Right lobe of liver (tissue), 6 donors: ENCODE measurements around the gene TOB1. TPM values are rescaled to one million over a fixed set of nuclear protein-coding genes. Genes with fewer than 3 reads are reported as not detected.

ENCODE experiments used
- ATAC-seq, 4 donors: fragments of 200-7000 bp; cut with Tn5 transposase; one replicate each; pipeline ENCODE4 v1.9.1; 2020; ENCODE audit warnings: mild to moderate bottlenecking in 4 of 4, moderate library complexity in 4 of 4
- DNase-seq, 3 donors: peaks; one replicate each; pipeline ENCODE4 v3.0.0-alpha.2; 2020
- H3K27ac ChIP-seq, 3 donors: fragments of 200-600 bp; one replicate each; pipeline ENCODE4 v1.8.0; 2022
- H3K27me3 ChIP-seq, 2 donors: fragments of 200-600 bp; one replicate each; pipeline ENCODE4 v1.8.0; 2022
- H3K36me3 ChIP-seq, 4 donors: fragments of 200-600 bp; sonication (generic) in 1 of 4; one replicate each; pipeline versions ENCODE4 v1.5.1 to v1.8.0; 2017 to 2022; ENCODE audit warnings: control low read depth in 1 of 4
- H3K4me1 ChIP-seq, 4 donors: fragments of 200-600 bp; sonication (generic) in 1 of 4; one replicate each; pipeline versions ENCODE4 v1.5.1 to v1.8.0; 2017 to 2022; ENCODE audit warnings: control low read depth in 1 of 4
- H3K4me3 ChIP-seq, 3 donors: fragments of 200-600 bp; one replicate each; pipeline ENCODE4 v1.8.0; 2022
- H3K9me3 ChIP-seq, 4 donors: fragments of 200-600 bp; sonication (generic) in 1 of 4; one replicate each; pipeline versions ENCODE4 v1.5.1 to v1.8.0; 2017 to 2022; ENCODE audit warnings: control low read depth in 1 of 4
- POLR2A ChIP-seq: fragments of 450-650 bp; IDR thresholded peaks from one replicate; pipeline ENCODE4 v1.6.1; 2017; ENCODE audit warnings: antibody characterized with exemption, mild to moderate bottlenecking
- WGBS: methylation state at CpG from one replicate; pipeline ENCODE4 v1.1.6; 2018; ENCODE audit warnings: low coverage, low lambda C conversion rate; ENCODE audit not compliant: insufficient coverage; ENCODE audit errors: missing lambda C conversion rate; 5-methylcytosine and 5-hydroxymethylcytosine counted together
- intact Hi-C, 2 donors: fragments of 100-400 bp; cut with DNase I; formaldehyde crosslinking; loops; one replicate each; pipeline versions ENCODE4 v1.11.2 to v1.14.1; 2022
- total RNA-seq, 6 experiments: library from RNA; depleted of rRNA in 2 of 6; stranded (reverse); fragments of >200 nt in 2 of 6; fragmentation: NEBNext Ultra II Directional in 3 of 6; extraction: Animal tissue kit (Norgen Biotek cat#: 25700) in 3 of 6; gene quantifications; one replicate each; pipeline versions ENCODE4 v1.1.0 to v1.2.4, GENCODE V29; 2016 to 2023
- TF ChIP-seq, protein P1 (sequence below), 4 donors: fragments of 200-600 bp in 3 of 4; fragments of 450-650 bp in 1 of 4; IDR thresholded peaks; one replicate each; pipeline versions ENCODE4 v1.5.1 to v1.8.0; 2016 to 2022; ENCODE audit warnings: antibody characterized with exemption in 4 of 4, mild to moderate bottlenecking in 2 of 4
- donor health status: DM: no; HTN: yes; CAD: no.
- donor health status: DM: no; HTN: no; CAD: no.
- donor health status: DM: no; HTN: no; CAD: no.
- donor health status: DM: no; HTN: yes; CAD: no.
- donor health status: DM: no; HTN: yes; CAD: no.

TOB1 gene
- total RNA-seq, 6 experiments from 2014 or later, result 36.2 to 222 (median 82.1) TPM

DNA sequence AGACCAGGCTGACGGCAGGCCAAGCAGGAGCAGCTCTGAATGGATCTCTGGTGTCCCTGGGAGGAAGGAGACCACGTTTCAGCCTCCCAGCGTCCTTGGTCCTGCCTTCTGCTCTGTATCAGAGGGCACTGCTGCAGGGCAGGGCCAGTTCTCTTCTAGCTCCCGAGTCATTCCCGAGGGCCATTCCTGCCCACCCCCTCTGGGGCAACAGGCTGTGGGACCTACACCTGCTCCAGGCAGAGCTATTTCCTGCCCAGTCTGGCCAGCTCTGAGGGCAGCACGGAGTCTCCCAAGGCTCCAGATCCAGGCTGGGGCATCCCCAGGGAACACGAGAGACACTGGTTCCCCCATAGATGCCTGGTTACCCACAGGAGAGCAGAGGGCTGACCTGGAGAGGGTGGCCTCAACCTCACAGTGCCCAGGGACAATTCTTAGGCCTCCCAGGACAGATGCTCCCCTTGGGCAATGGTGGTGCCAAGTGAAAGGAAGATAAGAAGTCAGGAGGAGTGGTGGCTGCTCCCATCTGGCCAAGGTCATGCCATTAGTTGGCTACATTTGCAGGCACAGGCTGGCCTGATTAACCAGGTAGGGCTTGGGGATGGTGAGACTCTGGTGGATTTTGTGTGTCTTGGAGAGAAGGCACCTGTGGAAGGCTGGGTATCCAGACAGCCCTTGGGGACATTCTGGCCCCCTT is 28.7 kb downstream of the TOB1 start:
- Histone ChIP-seq H3K27me3 (no peaks in the 10 kb centered on the region), H3K4me1 (no peaks in the 10 kb centered on the region), H3K36me3 (no peaks in the 10 kb centered on the region), H3K9me3 (no peaks in the 10 kb centered on the region), H3K4me3 (no peak overlapping the region), H3K27ac (no peak overlapping the region)
- no peak for TF ChIP-seq POLR2A
- TF ChIP-seq, protein P1, sequence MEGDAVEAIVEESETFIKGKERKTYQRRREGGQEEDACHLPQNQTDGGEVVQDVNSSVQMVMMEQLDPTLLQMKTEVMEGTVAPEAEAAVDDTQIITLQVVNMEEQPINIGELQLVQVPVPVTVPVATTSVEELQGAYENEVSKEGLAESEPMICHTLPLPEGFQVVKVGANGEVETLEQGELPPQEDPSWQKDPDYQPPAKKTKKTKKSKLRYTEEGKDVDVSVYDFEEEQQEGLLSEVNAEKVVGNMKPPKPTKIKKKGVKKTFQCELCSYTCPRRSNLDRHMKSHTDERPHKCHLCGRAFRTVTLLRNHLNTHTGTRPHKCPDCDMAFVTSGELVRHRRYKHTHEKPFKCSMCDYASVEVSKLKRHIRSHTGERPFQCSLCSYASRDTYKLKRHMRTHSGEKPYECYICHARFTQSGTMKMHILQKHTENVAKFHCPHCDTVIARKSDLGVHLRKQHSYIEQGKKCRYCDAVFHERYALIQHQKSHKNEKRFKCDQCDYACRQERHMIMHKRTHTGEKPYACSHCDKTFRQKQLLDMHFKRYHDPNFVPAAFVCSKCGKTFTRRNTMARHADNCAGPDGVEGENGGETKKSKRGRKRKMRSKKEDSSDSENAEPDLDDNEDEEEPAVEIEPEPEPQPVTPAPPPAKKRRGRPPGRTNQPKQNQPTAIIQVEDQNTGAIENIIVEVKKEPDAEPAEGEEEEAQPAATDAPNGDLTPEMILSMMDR (IDR thresholded peaks at IDR 0.05), result no peak
- ATAC-seq (no peak), DNase-seq (peak in 1 of 3 donors; percentile 33)
- WGBS, result no CpG with 5 or more reads among the region's 7 CpGs
- intact Hi-C loops, result loop anchor here in 1 of 2 donors (10.0 kb wide), 1 partner anchor 283 kb away; no protein-coding TSS in a partner anchor

DNA sequence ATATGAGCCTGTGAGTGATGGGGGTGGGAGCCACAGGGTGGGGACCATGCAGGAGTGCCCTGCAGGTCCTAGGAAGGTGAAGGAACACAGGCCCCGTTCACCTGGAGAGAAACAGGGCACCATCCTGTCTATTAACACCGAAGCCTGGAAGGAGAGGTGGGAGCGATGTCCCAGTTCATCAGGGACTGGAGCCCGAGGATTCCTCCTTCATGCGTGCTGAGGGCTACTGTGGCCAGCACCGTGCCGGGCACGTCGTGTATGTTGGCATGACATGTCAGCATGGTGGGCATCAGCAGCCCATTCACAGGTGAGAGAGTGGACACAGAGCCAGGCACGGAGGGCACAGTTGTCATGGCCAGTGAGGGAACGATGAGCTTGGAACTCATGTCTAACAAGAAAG is 29.3 kb downstream of the TOB1 start:
- ATAC-seq (no peak), DNase-seq (no peak)
- no peak overlapping the region for H3K4me3 ChIP-seq
- H3K9me3 ChIP-seq, result no peaks in the 10 kb centered on the region
- H3K27ac ChIP-seq, result no peak overlapping the region
- intact Hi-C loops, result loop anchor here in 1 of 2 donors (10.0 kb wide), 1 partner anchor 282 kb away; no protein-coding TSS in a partner anchor
- H3K27me3 ChIP-seq, result no peaks in the 10 kb centered on the region
- H3K4me1 ChIP-seq, result no peaks in the 10 kb centered on the region
- no peaks in the 10 kb centered on the region for H3K36me3 ChIP-seq
- 67% methylated on average over 4 of the region's 11 CpGs for WGBS
- no peak for TF ChIP-seq POLR2A
- TF ChIP-seq, protein P1 (IDR thresholded peaks at IDR 0.05), result no peak

DNA sequence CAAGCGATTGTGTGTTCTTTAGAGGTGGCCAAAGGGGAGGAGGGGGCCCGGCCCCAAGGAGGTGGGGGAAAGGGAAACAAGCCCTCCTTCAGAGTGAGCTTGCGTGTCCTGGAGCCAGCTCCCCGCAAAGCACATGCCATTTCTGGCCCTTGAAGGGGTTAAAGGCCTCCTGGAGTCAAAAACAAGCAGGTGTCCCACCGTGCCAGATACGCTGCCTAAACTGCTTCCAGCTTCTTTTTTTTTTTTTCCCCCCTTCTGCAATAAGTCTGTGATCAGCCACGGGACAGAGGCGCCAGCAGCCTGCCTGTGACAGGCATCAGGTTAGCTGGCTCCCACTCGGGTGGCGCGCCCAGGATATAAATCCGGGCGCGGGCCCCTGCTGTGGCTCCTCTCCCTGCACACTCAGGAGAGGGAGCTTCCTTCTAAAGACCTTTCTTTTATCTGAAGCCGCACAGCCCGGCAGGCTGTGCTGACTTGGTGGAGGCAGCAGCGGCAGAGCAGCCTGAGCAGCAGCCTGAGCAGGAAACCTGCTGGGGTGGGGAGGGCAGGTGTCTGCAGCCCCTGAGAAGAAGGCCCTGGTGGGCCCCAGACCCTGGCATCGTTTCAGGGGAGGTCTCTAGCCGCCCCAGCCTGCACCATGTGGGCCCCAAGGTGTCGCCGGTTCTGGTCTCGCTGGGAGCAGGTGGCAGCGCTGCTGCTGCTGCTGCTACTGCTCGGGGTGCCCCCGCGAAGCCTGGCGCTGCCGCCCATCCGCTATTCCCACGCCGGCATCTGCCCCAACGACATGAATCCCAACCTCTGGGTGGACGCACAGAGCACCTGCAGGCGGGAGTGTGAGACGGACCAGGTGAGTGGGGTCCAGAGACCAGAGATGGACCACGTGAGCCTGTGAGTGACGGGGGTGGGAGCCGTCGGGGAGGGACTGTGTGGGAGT is 30.6 kb downstream of the TOB1 start, which contains the start of gene WFIKKN2:
TSS of gene WFIKKN2 (plus strand) at position 286 of the 934 bp plus-strand sequence. CDS start at position 638, 352 bp downstream.
- no peaks in the 10 kb centered on the region for H3K27me3 ChIP-seq
- no peak for ATAC-seq
- H3K27ac ChIP-seq, result no peak within 1 kb of the TSS
- H3K9me3 ChIP-seq, result no peaks in the 10 kb centered on the region
- H3K36me3 ChIP-seq, result no peaks in the 10 kb centered on the region
- no peak for DNase-seq
- no peak within 1 kb of the TSS for H3K4me3 ChIP-seq
- peaks cover 0 to 1% (median 0%) of the 10 kb centered on the region in 4 donors for H3K4me1 ChIP-seq
- intact Hi-C loops, result loop anchor here in 1 of 2 donors (10.0 kb wide), 1 partner anchor 281 kb away; no protein-coding TSS in a partner anchor
- WGBS, result 61% methylated on average over 18 of the region's 39 CpGs
- TF ChIP-seq, protein P1 (IDR thresholded peaks at IDR 0.05), result no peak
- TF ChIP-seq POLR2A, result no peak

DNA sequence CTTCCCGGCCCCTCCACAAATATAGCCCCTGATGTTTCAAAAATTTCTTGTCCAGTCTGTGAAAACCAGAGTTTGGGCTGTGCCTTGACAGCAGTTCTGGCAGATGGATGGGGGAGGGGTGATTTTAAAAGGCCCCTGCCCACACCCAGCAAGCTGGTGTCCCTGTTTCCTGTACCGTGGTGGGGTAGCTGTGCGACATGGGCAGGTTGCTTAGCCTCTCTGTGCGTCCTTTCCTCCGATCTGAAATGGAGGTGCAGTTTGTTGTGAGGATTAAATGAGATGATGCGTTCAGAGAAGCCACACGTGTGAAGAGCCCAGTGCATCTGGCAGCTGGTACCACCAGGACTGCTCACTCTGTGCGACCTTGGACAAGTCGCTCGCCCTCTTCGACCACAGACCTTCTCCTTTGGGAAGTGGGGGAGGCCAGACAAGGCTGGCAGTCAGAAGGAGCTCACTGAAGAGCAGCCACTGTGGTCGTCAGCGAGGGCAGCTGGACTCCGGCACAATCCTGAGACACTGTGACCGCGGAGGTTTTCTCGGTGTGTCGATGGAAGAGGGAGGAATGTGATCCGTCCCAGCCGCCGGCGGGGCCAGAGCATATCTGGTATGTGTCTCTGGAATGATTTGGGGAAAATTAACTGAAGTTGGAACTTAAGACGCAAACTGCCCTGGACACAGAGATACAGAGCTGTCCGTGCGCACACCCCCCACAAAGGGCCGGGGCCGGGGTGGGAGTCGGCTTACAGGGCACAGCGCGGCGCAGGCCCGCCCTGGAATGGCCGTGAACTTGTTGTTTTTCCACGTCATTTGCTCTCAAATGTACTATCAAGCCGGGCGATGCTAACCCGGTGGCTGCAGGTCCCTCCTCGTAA is 31.5 kb downstream of the TOB1 start:
- intact Hi-C loops, result loop anchor here in 1 of 2 donors (10.0 kb wide), 1 partner anchor 280 kb away; no protein-coding TSS in a partner anchor
- Histone ChIP-seq H3K4me1 (peaks cover 0 to 7% (median 0%) of the 10 kb centered on the region in 4 donors), H3K4me3 (no peak overlapping the region), H3K27me3 (no peaks in the 10 kb centered on the region), H3K27ac (no peak overlapping the region), H3K9me3 (no peaks in the 10 kb centered on the region), H3K36me3 (no peaks in the 10 kb centered on the region)
- 69% methylated on average over 3 of the region's 38 CpGs for WGBS
- TF ChIP-seq, protein P1 (IDR thresholded peaks at IDR 0.05), result no peak
- no peak for TF ChIP-seq POLR2A
- no peak for ATAC-seq
- DNase-seq, result no peak
